Measurements from ENCODE around the gene ARHGEF9.

Gene ARHGEF9

GRCh38 chrX:63746715-63747114, 38.3 kb downstream of the ARHGEF9 start:
- DNase-seq (ENCODE audit: low spot score): no peak

- no peak for DNase-seq (ENCODE audit: low spot score)
Measured at GRCh38 chrX:63746278-63746677, 38.7 kb downstream of the ARHGEF9 start.

GRCh38 chrX:63744850-63745394, 40.1 kb downstream of the ARHGEF9 start:
- no peak for DNase-seq (ENCODE audit: low spot score)

- DNase-seq (ENCODE audit: low spot score): no peak
Measured at GRCh38 chrX:63743596-63743995, 41.4 kb downstream of the ARHGEF9 start.

GRCh38 chrX:63740382-63740781, 44.6 kb downstream of the ARHGEF9 start:
- DNase-seq (ENCODE audit: low spot score): no peak

GRCh38 chrX:63739885-63740284, 45.1 kb downstream of the ARHGEF9 start:
- no peak for DNase-seq (ENCODE audit: low spot score)

GRCh38 chrX:63738696-63739095, 46.3 kb downstream of the ARHGEF9 start:
- no peak for DNase-seq (ENCODE audit: low spot score)

GRCh38 chrX:63737131-63737921, 47.7 kb downstream of the ARHGEF9 start:
- DNase-seq (ENCODE audit: low spot score): no peak

GRCh38 chrX:63735882-63736281, 49.1 kb downstream of the ARHGEF9 start:
- DNase-seq (ENCODE audit: low spot score): no peak

- DNase-seq (ENCODE audit: low spot score): no peak
Measured at GRCh38 chrX:63720293-63720692, 64.7 kb downstream of the ARHGEF9 start.

GRCh38 chrX:63719633-63720032, 65.4 kb downstream of the ARHGEF9 start:
- no peak for DNase-seq (ENCODE audit: low spot score)

GRCh38 chrX:63718010-63718694, 66.9 kb downstream of the ARHGEF9 start:
- DNase-seq (ENCODE audit: low spot score): no peak

GRCh38 chrX:63713526-63713925, 71.5 kb downstream of the ARHGEF9 start:
- no peak for DNase-seq (ENCODE audit: low spot score)

- no peak for DNase-seq (ENCODE audit: low spot score)
Measured at GRCh38 chrX:63708801-63709200, 76.2 kb downstream of the ARHGEF9 start.

GRCh38 chrX:63702556-63702955, 82.5 kb downstream of the ARHGEF9 start:
- no peak for DNase-seq (ENCODE audit: low spot score)

- peak; percentile 23 for DNase-seq (ENCODE audit: low spot score)
Measured at GRCh38 chrX:63686878-63687714, 97.9 kb downstream of the ARHGEF9 start.

- no peak for DNase-seq (ENCODE audit: low spot score)
Measured at GRCh38 chrX:63680423-63680822, 104.6 kb downstream of the ARHGEF9 start.

GRCh38 chrX:63679432-63679831, 105.6 kb downstream of the ARHGEF9 start:
- no peak for DNase-seq (ENCODE audit: low spot score)

GRCh38 chrX:63675716-63676115, 109.3 kb downstream of the ARHGEF9 start:
- DNase-seq (ENCODE audit: low spot score): no peak

GRCh38 chrX:63673896-63674295, 111.1 kb downstream of the ARHGEF9 start:
- DNase-seq (ENCODE audit: low spot score): no peak

- DNase-seq (ENCODE audit: low spot score): no peak
Measured at GRCh38 chrX:63664741-63665140, 120.3 kb downstream of the ARHGEF9 start.

GRCh38 chrX:63664083-63664482, 120.9 kb downstream of the ARHGEF9 start:
- DNase-seq (ENCODE audit: low spot score): no peak

Measured in cerebellar cortex (tissue), 1 donor.